Nephron (organoid): ENCODE data around the gene LMX1B.

Source experiments
- H3K27ac Mint-ChIP-seq, 3 experiments: 2 replicates each; pipeline ENCODE4 v1.8.0; 2020; ENCODE audit warnings: mixed read lengths in 3 of 3, mild to moderate bottlenecking in 2 of 3, moderate library complexity in 1 of 3
- H3K27me3 Mint-ChIP-seq: 2 replicates; pipeline ENCODE4 v1.8.0; 2021; ENCODE audit warnings: low read depth, mild to moderate bottlenecking, moderate library complexity, mixed read lengths
- H3K36me3 Mint-ChIP-seq: 2 replicates; pipeline ENCODE4 v1.8.0; 2020; ENCODE audit warnings: low read depth, mixed read lengths
- H3K4me1 Mint-ChIP-seq: 2 replicates; pipeline ENCODE4 v1.8.0; 2020; ENCODE audit warnings: mixed read lengths
- H3K4me3 Mint-ChIP-seq, 3 experiments: 2 replicates each; pipeline ENCODE4 v1.8.0; 2020; ENCODE audit warnings: mild to moderate bottlenecking in 3 of 3, mixed read lengths in 3 of 3, moderate library complexity in 2 of 3
- H3K9me3 Mint-ChIP-seq: 2 replicates; pipeline ENCODE4 v1.8.0; 2020; ENCODE audit warnings: mixed read lengths
- CTCF ChIP-seq, 3 experiments: fragments of 200-600 bp; sonication (generic); IDR thresholded peaks; one replicate each; pipeline ENCODE4 v1.5.0; 2021; ENCODE audit warnings: antibody characterized with exemption in 3 of 3; ENCODE audit not compliant: unreplicated experiment in 3 of 3

The LMX1B gene

GRCh38 chr9:126624912-126625311 lies 11.2 kb downstream of the LMX1B start:
- no peak for TF ChIP-seq CTCF (IDR thresholded peaks at IDR 0.05; ENCODE audit: unreplicated experiment in 3 of 3)
- peak overlapping the region in 1 of 3 experiments; percentile 43 for H3K27ac Mint-ChIP-seq
- peak overlapping the region in 2 of 3 experiments; percentile 58 to 67 for H3K4me3 Mint-ChIP-seq
- H3K36me3 Mint-ChIP-seq: no peaks in the 10 kb centered on the region
- peaks cover 100% of the 10 kb centered on the region for H3K27me3 Mint-ChIP-seq
- H3K4me1 Mint-ChIP-seq: peaks cover 37% of the 10 kb centered on the region
- H3K9me3 Mint-ChIP-seq: no peaks in the 10 kb centered on the region

GRCh38 chr9:126625329-126626126 lies 11.8 kb downstream of the LMX1B start:
- peak overlapping the region in 2 of 3 experiments; percentile 70 to 77 for H3K4me3 Mint-ChIP-seq
- no peak for TF ChIP-seq CTCF (IDR thresholded peaks at IDR 0.05; ENCODE audit: unreplicated experiment in 3 of 3)
- H3K9me3 Mint-ChIP-seq: no peaks in the 10 kb centered on the region
- no peaks in the 10 kb centered on the region for H3K36me3 Mint-ChIP-seq
- peaks cover 100% of the 10 kb centered on the region for H3K27me3 Mint-ChIP-seq
- peak overlapping the region in 2 of 3 experiments; percentile 85 to 89 for H3K27ac Mint-ChIP-seq
- peaks cover 35% of the 10 kb centered on the region for H3K4me1 Mint-ChIP-seq

- H3K4me3 Mint-ChIP-seq: peak overlapping the region; percentile 60 to 77 (median 70)
- peak overlapping the region in 2 of 3 experiments; percentile 85 to 89 for H3K27ac Mint-ChIP-seq
- H3K4me1 Mint-ChIP-seq: peaks cover 31% of the 10 kb centered on the region
- no peaks in the 10 kb centered on the region for H3K9me3 Mint-ChIP-seq
- peaks cover 100% of the 10 kb centered on the region for H3K27me3 Mint-ChIP-seq
- H3K36me3 Mint-ChIP-seq: no peaks in the 10 kb centered on the region
- no peak for TF ChIP-seq CTCF (IDR thresholded peaks at IDR 0.05; ENCODE audit: unreplicated experiment in 3 of 3)
Measured at GRCh38 chr9:126626127-126626925, 12.6 kb downstream of the LMX1B start.

GRCh38 chr9:126626926-126627233 lies 13.2 kb downstream of the LMX1B start:
- Mint-ChIP-seq H3K4me3 (peak overlapping the region in 1 of 3 experiments; percentile 26), H3K36me3 (no peaks in the 10 kb centered on the region), H3K27me3 (peaks cover 100% of the 10 kb centered on the region), H3K27ac (peak overlapping the region in 1 of 3 experiments; percentile 57), H3K9me3 (no peaks in the 10 kb centered on the region), H3K4me1 (peaks cover 31% of the 10 kb centered on the region)
- no peak for TF ChIP-seq CTCF (IDR thresholded peaks at IDR 0.05; ENCODE audit: unreplicated experiment in 3 of 3)

- H3K9me3 Mint-ChIP-seq: no peaks in the 10 kb centered on the region
- H3K27me3 Mint-ChIP-seq: peaks cover 98% of the 10 kb centered on the region
- H3K27ac Mint-ChIP-seq: peak overlapping the region in 2 of 3 experiments; percentile 26 to 86
- peak overlapping the region in 1 of 3 experiments; percentile 25 for H3K4me3 Mint-ChIP-seq
- H3K4me1 Mint-ChIP-seq: peaks cover 26% of the 10 kb centered on the region
- no peak for TF ChIP-seq CTCF (IDR thresholded peaks at IDR 0.05; ENCODE audit: unreplicated experiment in 3 of 3)
- H3K36me3 Mint-ChIP-seq: no peaks in the 10 kb centered on the region
Measured at GRCh38 chr9:126628146-126628545, 14.4 kb downstream of the LMX1B start.
